Endothelial cell of coronary artery (primary cell): Measurements from ENCODE around the gene IRF1. TPM values are rescaled to one million over a fixed set of nuclear protein-coding genes. Genes with fewer than 3 reads are reported as not detected.

Experiments
- total RNA-seq: library from RNA; depleted of rRNA; stranded (reverse); fragments of >200 nt; gene quantifications from 2 replicates; pipeline ENCODE4 v1.2.3, GENCODE V29; 2014

The IRF1 gene
- total RNA-seq, result 6.4 and 10.1 TPM in 2 replicates

GRCh38 chr5:132490484-132491367, at the start of gene IRF1:
Gene IRF1, minus strand, starts transcription at chr5:132490773. Its CDS starts 1,295 bp downstream, at chr5:132489478.

Other genes starting within 250 kb of the IRF1 start
- 50.3 and 63.1 TPM in 2 replicates for gene PDLIM4, start 233.1 kb downstream of the IRF1 start, total RNA-seq
- gene SLC22A4, start 196.4 kb downstream of the IRF1 start, total RNA-seq, result 3.7 and 7.9 TPM in 2 replicates
- 1.7 and 3.9 TPM in 2 replicates for gene SLC22A5, start 121.1 kb downstream of the IRF1 start, total RNA-seq
- not detected in 2 replicates for gene IL5, start 52.7 kb upstream of the IRF1 start, total RNA-seq
- 13.8 and 30.0 TPM in 2 replicates for gene RAD50, start 66.2 kb upstream of the IRF1 start, total RNA-seq
- not detected in 2 replicates for gene IL13, start 167.4 kb upstream of the IRF1 start, total RNA-seq
- gene IL4, start 183.2 kb upstream of the IRF1 start, total RNA-seq, result not detected in 2 replicates
- gene KIF3A, start 246.8 kb upstream of the IRF1 start, total RNA-seq, result 10.4 and 13.2 TPM in 2 replicates